ENCODE results near the gene KCNMA1.
"Not testable (repeated sequence)": the region's sequence is repeated elsewhere in the genome, so short reads cannot be mapped to it uniquely, and the experiment has no call there.

The KCNMA1 gene

GRCh38 chr10:77637532-77638320 lies at the start of gene KCNMA1:
Gene KCNMA1, minus strand, starts transcription at chr10:77637808.
- Histone ChIP-seq H3K4me3 (ENCODE audit: low read depth in 1 of 2, low read length in 1 of 2) (peak within 1 kb of the TSS in 1 of 2 experiments; percentile 50), H3K27ac (no peak within 1 kb of the TSS), H3K27me3 (peaks cover 83% of the 10 kb centered on the region), H3K36me3 (no peaks in the 10 kb centered on the region), H3K4me1 (ENCODE audit: control insufficient read depth in 1 of 2, insufficient read depth in 1 of 2, low read depth in 1 of 2, low read length in 1 of 2) (peaks cover 0 to 23% of the 10 kb centered on the region in 2 experiments), H3K9me3 (no peaks in the 10 kb centered on the region)
- TF ChIP-seq CTCF (IDR thresholded peaks at IDR 0.05): no peak

- Histone ChIP-seq H3K27ac (no peak overlapping the region), H3K4me3 (ENCODE audit: low read depth in 1 of 2, low read length in 1 of 2) (no peak overlapping the region), H3K27me3 (peaks cover 54% of the 10 kb centered on the region), H3K9me3 (no peaks in the 10 kb centered on the region), H3K36me3 (no peaks in the 10 kb centered on the region), H3K4me1 (ENCODE audit: control insufficient read depth in 1 of 2, insufficient read depth in 1 of 2, low read depth in 1 of 2, low read length in 1 of 2) (no peaks in the 10 kb centered on the region)
- TF ChIP-seq CTCF (IDR thresholded peaks at IDR 0.05): no peak
Measured at GRCh38 chr10:77686650-77687417, 49.2 kb upstream of the KCNMA1 start.

GRCh38 chr10:77686096-77686495 lies 48.5 kb upstream of the KCNMA1 start:
- no peaks in the 10 kb centered on the region for H3K36me3 ChIP-seq
- no peak overlapping the region for H3K4me3 ChIP-seq (ENCODE audit: low read depth in 1 of 2, low read length in 1 of 2)
- H3K9me3 ChIP-seq: no peaks in the 10 kb centered on the region
- H3K27me3 ChIP-seq: peaks cover 50% of the 10 kb centered on the region
- no peak for TF ChIP-seq CTCF (IDR thresholded peaks at IDR 0.05)
- no peak overlapping the region for H3K27ac ChIP-seq
- H3K4me1 ChIP-seq (ENCODE audit: control insufficient read depth in 1 of 2, insufficient read depth in 1 of 2, low read depth in 1 of 2, low read length in 1 of 2): no peaks in the 10 kb centered on the region

GRCh38 chr10:77685432-77685831 lies 47.8 kb upstream of the KCNMA1 start:
- Histone ChIP-seq H3K27me3 (peaks cover 45% of the 10 kb centered on the region), H3K4me3 (ENCODE audit: low read depth in 1 of 2, low read length in 1 of 2) (no peak overlapping the region), H3K9me3 (no peaks in the 10 kb centered on the region), H3K36me3 (no peaks in the 10 kb centered on the region), H3K27ac (no peak overlapping the region), H3K4me1 (ENCODE audit: control insufficient read depth in 1 of 2, insufficient read depth in 1 of 2, low read depth in 1 of 2, low read length in 1 of 2) (no peaks in the 10 kb centered on the region)
- no peak for TF ChIP-seq CTCF (IDR thresholded peaks at IDR 0.05)

- H3K27me3 ChIP-seq: peaks cover 23% of the 10 kb centered on the region
- not testable (repeated sequence) for H3K4me3 ChIP-seq (ENCODE audit: low read depth in 1 of 2, low read length in 1 of 2); H3K36me3 ChIP-seq; H3K9me3 ChIP-seq; H3K4me1 ChIP-seq (ENCODE audit: control insufficient read depth in 1 of 2, insufficient read depth in 1 of 2, low read depth in 1 of 2, low read length in 1 of 2); H3K27ac ChIP-seq
Measured at GRCh38 chr10:77683088-77683432, 45.5 kb upstream of the KCNMA1 start.
